Adipocyte (in vitro differentiated cells): ENCODE measurements around the gene EIF1B.

ENCODE experiments used
- DNase-seq: peaks from one replicate; pipeline ENCODE4 v3.0.0-alpha.2; 2015; ENCODE audit warnings: low read depth
- H3K27me3 ChIP-seq: replicated peaks from 2 replicates; pipeline ENCODE4 v1.7.0; 2013; ENCODE audit warnings: mild to moderate bottlenecking, low read length, moderate library complexity; ENCODE audit not compliant: control insufficient read depth, insufficient read depth
- H3K36me3 ChIP-seq: 2 replicates; pipeline ENCODE4 v1.7.0; 2013; ENCODE audit warnings: low read length, mild to moderate bottlenecking, moderate library complexity; ENCODE audit not compliant: control insufficient read depth, insufficient read depth, severe bottlenecking
- H3K4me1 ChIP-seq: 2 replicates; pipeline ENCODE4 v1.7.0; 2013; ENCODE audit warnings: mild to moderate bottlenecking, low read length, moderate library complexity; ENCODE audit not compliant: control insufficient read depth, insufficient read depth
- H3K4me3 ChIP-seq: 2 replicates; pipeline ENCODE4 v1.7.0; 2013; ENCODE audit warnings: mild to moderate bottlenecking, low read length, moderate library complexity
- H3K9ac ChIP-seq: 2 replicates; pipeline ENCODE4 v1.7.0; 2013; ENCODE audit warnings: mild to moderate bottlenecking, low read length, moderate library complexity
- H3K9me3 ChIP-seq: 2 replicates; pipeline ENCODE4 v1.7.0; 2013; ENCODE audit warnings: mild to moderate bottlenecking, low read length, moderate library complexity; ENCODE audit not compliant: control insufficient read depth

The EIF1B gene

GRCh38 chr3:40329071-40329470 is 19.6 kb downstream of the EIF1B start:
- H3K4me3 ChIP-seq, result no peak overlapping the region
- no peak for DNase-seq
- no peak overlapping the region for H3K9ac ChIP-seq
- no peaks in the 10 kb centered on the region for H3K9me3 ChIP-seq
- no peaks in the 10 kb centered on the region for H3K36me3 ChIP-seq
- no peaks in the 10 kb centered on the region for H3K27me3 ChIP-seq
- no peaks in the 10 kb centered on the region for H3K4me1 ChIP-seq

GRCh38 chr3:40332684-40333083 is 23.2 kb downstream of the EIF1B start:
- no peak for DNase-seq
- H3K4me3 ChIP-seq, result no peak overlapping the region
- no peaks in the 10 kb centered on the region for H3K9me3 ChIP-seq
- no peak overlapping the region for H3K9ac ChIP-seq
- no peaks in the 10 kb centered on the region for H3K27me3 ChIP-seq
- H3K36me3 ChIP-seq, result no peaks in the 10 kb centered on the region
- no peaks in the 10 kb centered on the region for H3K4me1 ChIP-seq

- Histone ChIP-seq H3K9me3 (no peaks in the 10 kb centered on the region), H3K9ac (no peak overlapping the region)
Observed at GRCh38 chr3:40333416-40333815, 23.9 kb downstream of the EIF1B start.

GRCh38 chr3:40333852-40334251 is 24.3 kb downstream of the EIF1B start:
- Histone ChIP-seq H3K4me3 (no peak overlapping the region), H3K27me3 (no peaks in the 10 kb centered on the region), H3K9ac (no peak overlapping the region), H3K36me3 (no peaks in the 10 kb centered on the region), H3K9me3 (no peaks in the 10 kb centered on the region), H3K4me1 (no peaks in the 10 kb centered on the region)
- no peak for DNase-seq

More at GRCh38 chr3:40333416-40333815, 23.9 kb downstream of the EIF1B start:
- Histone ChIP-seq H3K36me3 (no peaks in the 10 kb centered on the region), H3K4me1 (no peaks in the 10 kb centered on the region), H3K27me3 (no peaks in the 10 kb centered on the region), H3K4me3 (no peak overlapping the region)
- no peak for DNase-seq

GRCh38 chr3:40336101-40336500 is 26.6 kb downstream of the EIF1B start:
- no peak for DNase-seq
- Histone ChIP-seq H3K36me3 (no peaks in the 10 kb centered on the region), H3K4me1 (no peaks in the 10 kb centered on the region), H3K9me3 (no peaks in the 10 kb centered on the region), H3K4me3 (no peak overlapping the region), H3K27me3 (no peaks in the 10 kb centered on the region), H3K9ac (no peak overlapping the region)

- Histone ChIP-seq H3K36me3 (no peaks in the 10 kb centered on the region), H3K4me3 (no peak overlapping the region), H3K9me3 (no peaks in the 10 kb centered on the region), H3K4me1 (no peaks in the 10 kb centered on the region), H3K27me3 (no peaks in the 10 kb centered on the region), H3K9ac (no peak overlapping the region)
- DNase-seq, result no peak
Observed at GRCh38 chr3:40336511-40337135, 27.1 kb downstream of the EIF1B start.

GRCh38 chr3:40337136-40338108 is 27.9 kb downstream of the EIF1B start:
- Histone ChIP-seq H3K9me3 (no peaks in the 10 kb centered on the region), H3K4me1 (no peaks in the 10 kb centered on the region), H3K36me3 (no peaks in the 10 kb centered on the region), H3K4me3 (no peak overlapping the region), H3K9ac (no peak overlapping the region), H3K27me3 (no peaks in the 10 kb centered on the region)
- DNase-seq, result no peak

- no peaks in the 10 kb centered on the region for H3K4me1 ChIP-seq
- DNase-seq, result no peak
- no peaks in the 10 kb centered on the region for H3K27me3 ChIP-seq
- H3K9ac ChIP-seq, result no peak overlapping the region
- no peaks in the 10 kb centered on the region for H3K36me3 ChIP-seq
- no peak overlapping the region for H3K4me3 ChIP-seq
- H3K9me3 ChIP-seq, result no peaks in the 10 kb centered on the region
Observed at GRCh38 chr3:40339871-40340270, 30.4 kb downstream of the EIF1B start.

- H3K9ac ChIP-seq, result no peak overlapping the region
- H3K27me3 ChIP-seq, result no peaks in the 10 kb centered on the region
- no peaks in the 10 kb centered on the region for H3K4me1 ChIP-seq
- no peaks in the 10 kb centered on the region for H3K36me3 ChIP-seq
- DNase-seq, result no peak
- H3K4me3 ChIP-seq, result no peak overlapping the region
- H3K9me3 ChIP-seq, result no peaks in the 10 kb centered on the region
Observed at GRCh38 chr3:40340541-40341170, 31.1 kb downstream of the EIF1B start.

- no peak for DNase-seq
- no peak overlapping the region for H3K9ac ChIP-seq
- no peaks in the 10 kb centered on the region for H3K36me3 ChIP-seq
- H3K9me3 ChIP-seq, result no peaks in the 10 kb centered on the region
- H3K27me3 ChIP-seq, result no peaks in the 10 kb centered on the region
- no peaks in the 10 kb centered on the region for H3K4me1 ChIP-seq
- no peak overlapping the region for H3K4me3 ChIP-seq
Observed at GRCh38 chr3:40341671-40342070, 32.2 kb downstream of the EIF1B start.

GRCh38 chr3:40350529-40350928 is 41.0 kb downstream of the EIF1B start:
- H3K4me3 ChIP-seq, result no peak overlapping the region
- no peak overlapping the region for H3K9ac ChIP-seq
- H3K9me3 ChIP-seq, result peaks cover 8% of the 10 kb centered on the region
- no peaks in the 10 kb centered on the region for H3K36me3 ChIP-seq
- DNase-seq, result no peak
- H3K27me3 ChIP-seq, result no peaks in the 10 kb centered on the region
- H3K4me1 ChIP-seq, result no peaks in the 10 kb centered on the region
